ENCODE data around the gene SLC12A7. TPM values are rescaled to one million over a fixed set of nuclear protein-coding genes. Genes with fewer than 3 reads are reported as not detected.
"Not testable (repeated sequence)": the region's sequence is repeated elsewhere in the genome, so short reads cannot be mapped to it uniquely, and the experiment has no call there.

Gene SLC12A7
- total RNA-seq, 1 experiment from 2014 or later = 28.1 TPM

DNA sequence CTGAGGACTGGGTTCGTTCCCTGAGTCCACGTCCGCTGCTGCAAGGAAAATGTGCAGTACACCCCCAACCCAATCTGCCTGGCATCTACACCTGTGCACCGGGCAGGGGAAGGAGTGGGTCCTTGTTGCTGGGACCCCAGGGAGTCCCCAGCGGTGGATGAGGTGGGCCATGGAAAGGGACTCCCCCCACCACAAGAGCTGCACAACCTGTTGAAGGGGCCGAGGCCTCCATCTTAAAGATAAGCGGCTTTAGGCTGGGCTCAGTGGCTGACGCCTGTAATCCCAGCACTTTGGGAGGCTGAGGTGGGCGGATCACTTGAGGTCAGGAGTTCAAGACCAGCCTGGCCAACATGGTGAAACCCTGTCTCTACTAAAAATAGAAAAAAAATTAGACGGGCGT is 111.0 kb downstream of the SLC12A7 start:
- H3K4me3 Mint-ChIP-seq, ATAC-seq, POLR2A ChIA-PET, H3K9me3 Mint-ChIP-seq, H3K36me3 Mint-ChIP-seq, H3K4me1 Mint-ChIP-seq, H3K27ac Mint-ChIP-seq: not testable (repeated sequence)
- peak; percentile 4 for DNase-seq (ENCODE audit: low spot score)
- peaks cover 25% of the 10 kb centered on the region for H3K27me3 Mint-ChIP-seq (ENCODE audit: low read depth)
- CTCF ChIA-PET = interaction anchor here (1.5 kb wide), 1 partner anchor 10 kb away, joined by 5 read pairs; no protein-coding TSS in a partner anchor

Small RNA genes within 50 kb of the gene (microRNA-seq; reads per million reads assigned to microRNA genes)
- gene MIR4635 (ENCODE audit: borderline number of aligned reads) = not detected

Other genes starting within 250 kb of the SLC12A7 start
- gene BRD9, start 219.3 kb downstream of the SLC12A7 start, total RNA-seq (2021) = 50.5 to 55.6 TPM (median 50.9 TPM) in 3 replicates
- 31.4 to 35.0 TPM (median 33.7 TPM) in 3 replicates for gene TRIP13, start 219.2 kb downstream of the SLC12A7 start, total RNA-seq (2021)
- gene NKD2, start 103.3 kb downstream of the SLC12A7 start, total RNA-seq (2021) = 12.8 to 16.6 TPM (median 15.9 TPM) in 3 replicates
- gene SLC6A19, start 89.5 kb upstream of the SLC12A7 start, total RNA-seq (2021) = 0.04 to 0.05 TPM in 2 of 3 replicates, not detected in the other
- not detected in 3 replicates for gene SLC6A18, start 113.3 kb upstream of the SLC12A7 start, total RNA-seq (2021)
- gene TERT, start 183.0 kb upstream of the SLC12A7 start, total RNA-seq (2021) = 40.4 to 42.9 TPM (median 40.5 TPM) in 3 replicates
- gene CLPTM1L, start 233.0 kb upstream of the SLC12A7 start, total RNA-seq (2021) = 73.4 to 92.8 TPM (median 73.8 TPM) in 3 replicates